Fibroblast of the conjunctiva (primary cell): ENCODE results near the gene MAP1LC3B2.
A peak's percentile ranks its signal among the peaks of the same experiment; 100 is the strongest.

ENCODE experiments used
- DNase-seq: peaks from one replicate; pipeline ENCODE4 v3.0.0-alpha.2; 2010; ENCODE audit warnings: low read depth

Gene MAP1LC3B2

GRCh38 chr12:116559162-116559935, at the start of gene MAP1LC3B2:
TSS of gene MAP1LC3B2 (plus strand) at chr12:116559381. CDS start at chr12:116575943, 16,562 bp downstream.
- peak; percentile 30 for DNase-seq

- no peak for DNase-seq
These were observed 45.2 kb upstream of the MAP1LC3B2 start for GRCh38 chr12:116513944-116514343.

- DNase-seq = no peak
These were observed 43.5 kb upstream of the MAP1LC3B2 start for GRCh38 chr12:116515684-116516083.

- DNase-seq = no peak
These were observed 42.5 kb upstream of the MAP1LC3B2 start for GRCh38 chr12:116516657-116517056.

GRCh38 chr12:116517431-116518045, 41.6 kb upstream of the MAP1LC3B2 start:
- DNase-seq = no peak

GRCh38 chr12:116520225-116520760, 38.9 kb upstream of the MAP1LC3B2 start:
- no peak for DNase-seq

- DNase-seq = no peak
These were observed 38.2 kb upstream of the MAP1LC3B2 start for GRCh38 chr12:116520801-116521471.

- DNase-seq = no peak
These were observed 34.9 kb upstream of the MAP1LC3B2 start for GRCh38 chr12:116524311-116524710.

GRCh38 chr12:116524964-116525379, 34.2 kb upstream of the MAP1LC3B2 start:
- peak; percentile 63 for DNase-seq

GRCh38 chr12:116525418-116526001, 33.7 kb upstream of the MAP1LC3B2 start:
- DNase-seq = peak; percentile 89

- DNase-seq = peak; percentile 18
These were observed 31.1 kb upstream of the MAP1LC3B2 start for GRCh38 chr12:116528065-116528464.

GRCh38 chr12:116528498-116528897, 30.7 kb upstream of the MAP1LC3B2 start:
- no peak for DNase-seq

- no peak for DNase-seq
These were observed 30.1 kb upstream of the MAP1LC3B2 start for GRCh38 chr12:116529048-116529447.

GRCh38 chr12:116529686-116530085, 29.5 kb upstream of the MAP1LC3B2 start:
- no peak for DNase-seq

- no peak for DNase-seq
These were observed 26.8 kb upstream of the MAP1LC3B2 start for GRCh38 chr12:116532428-116532827.

GRCh38 chr12:116532986-116533342, 26.2 kb upstream of the MAP1LC3B2 start:
- DNase-seq = no peak

GRCh38 chr12:116533343-116534251, 25.6 kb upstream of the MAP1LC3B2 start:
- peak; percentile 79 for DNase-seq

GRCh38 chr12:116534311-116535121, 24.7 kb upstream of the MAP1LC3B2 start:
- DNase-seq = no peak

GRCh38 chr12:116535241-116535640, 23.9 kb upstream of the MAP1LC3B2 start:
- no peak for DNase-seq
